Mesenchymal stem cell (in vitro differentiated cells and primary cell): Measurements from ENCODE around the gene TMEM203.

Source experiments
- DNase-seq: peaks from one replicate; pipeline ENCODE4 v3.0.0-alpha.2; 2013
- H2AFZ ChIP-seq: one replicate; pipeline ENCODE4 v1.6.1; 2013; ENCODE audit warnings: low read depth, mild to moderate bottlenecking, control low read depth, inconsistent platforms, low read length, moderate library complexity
- H2AK5ac ChIP-seq: 2 replicates; pipeline ENCODE4 v1.6.1; 2013; ENCODE audit warnings: low read length, moderate library complexity, mild to moderate bottlenecking, inconsistent platforms; ENCODE audit not compliant: severe bottlenecking
- H2BK120ac ChIP-seq: one replicate; pipeline ENCODE4 v1.6.1; 2013; ENCODE audit warnings: low read depth, mild to moderate bottlenecking, inconsistent platforms, low read length, moderate library complexity
- H2BK12ac ChIP-seq, 2 experiments: one replicate each; pipeline ENCODE4 v1.6.1; 2013; ENCODE audit warnings: inconsistent platforms in 2 of 2, low read length in 2 of 2, mild to moderate bottlenecking in 2 of 2, moderate library complexity in 2 of 2, control low read depth in 1 of 2
- H2BK15ac ChIP-seq: one replicate; pipeline ENCODE4 v1.6.1; 2013; ENCODE audit warnings: mild to moderate bottlenecking, low read depth, inconsistent platforms; ENCODE audit not compliant: poor library complexity, severe bottlenecking
- H2BK5ac ChIP-seq: 2 replicates; pipeline ENCODE4 v1.6.1; 2013; ENCODE audit warnings: low read depth, mild to moderate bottlenecking, low read length, control low read depth, inconsistent platforms; ENCODE audit not compliant: poor library complexity, severe bottlenecking
- H3K14ac ChIP-seq, 2 experiments: one replicate each; pipeline ENCODE4 v1.6.1; 2013; ENCODE audit warnings: inconsistent platforms in 2 of 2, low read length in 2 of 2, control low read depth in 1 of 2, mild to moderate bottlenecking in 1 of 2, moderate library complexity in 1 of 2
- H3K18ac ChIP-seq, 2 experiments: one replicate each; pipeline ENCODE4 v1.6.1; 2013; ENCODE audit warnings: inconsistent platforms in 2 of 2, low read length in 2 of 2, control low read depth in 1 of 2, low read depth in 1 of 2, mild to moderate bottlenecking in 1 of 2
- H3K23ac ChIP-seq, 2 experiments: one replicate each; pipeline ENCODE4 v1.6.1; 2013; ENCODE audit warnings: inconsistent platforms in 2 of 2, low read length in 2 of 2, mild to moderate bottlenecking in 2 of 2, moderate library complexity in 2 of 2, control low read depth in 1 of 2
- H3K27ac ChIP-seq: 2 replicates; pipeline ENCODE4 v1.5.1; 2013; ENCODE audit warnings: mild to moderate bottlenecking, moderate library complexity, low read length, control low read depth, inconsistent platforms; ENCODE audit not compliant: poor library complexity, severe bottlenecking
- H3K27me3 ChIP-seq, 2 experiments: 2 replicates each; pipeline versions ENCODE4 v1.6.1 to v1.7.0; 2013; ENCODE audit warnings: low read length in 2 of 2, mild to moderate bottlenecking in 2 of 2, moderate library complexity in 2 of 2, control low read depth in 1 of 2, inconsistent platforms in 1 of 2; ENCODE audit not compliant: control insufficient read depth in 1 of 2, insufficient read depth in 1 of 2
- H3K36me3 ChIP-seq, 2 experiments: 2 replicates each; pipeline versions ENCODE4 v1.6.1 to v1.7.0; 2013; ENCODE audit warnings: low read length in 2 of 2, control low read depth in 1 of 2, inconsistent platforms in 1 of 2, low read depth in 1 of 2, mild to moderate bottlenecking in 1 of 2; ENCODE audit not compliant: insufficient read depth in 2 of 2, control insufficient read depth in 1 of 2
- H3K4ac ChIP-seq, 2 experiments: one replicate each; pipeline ENCODE4 v1.6.1; 2013; ENCODE audit warnings: inconsistent platforms in 2 of 2, low read length in 2 of 2, mild to moderate bottlenecking in 2 of 2, moderate library complexity in 2 of 2, control low read depth in 1 of 2, low read depth in 1 of 2
- H3K4me1 ChIP-seq: 2 replicates; pipeline ENCODE4 v1.6.1; 2013; ENCODE audit warnings: low read depth, low read length, control low read depth; ENCODE audit not compliant: control insufficient read depth, insufficient read depth
- H3K4me2 ChIP-seq: 2 replicates; pipeline ENCODE4 v1.6.1; 2013; ENCODE audit warnings: low read length, mild to moderate bottlenecking, inconsistent platforms; ENCODE audit not compliant: poor library complexity, severe bottlenecking
- H3K4me3 ChIP-seq, 2 experiments: 2 replicates each; pipeline versions ENCODE4 v1.5.1 to v1.7.0; 2013; ENCODE audit warnings: low read length in 2 of 2, mild to moderate bottlenecking in 2 of 2, control low read depth in 1 of 2, low read depth in 1 of 2; ENCODE audit not compliant: insufficient read depth in 1 of 2
- H3K79me1 ChIP-seq: replicated peaks from 2 replicates; pipeline ENCODE4 v1.6.1; 2013; ENCODE audit warnings: mild to moderate bottlenecking, control low read depth, low read length, inconsistent platforms; ENCODE audit not compliant: poor library complexity, severe bottlenecking
- H3K9ac ChIP-seq: 2 replicates; pipeline ENCODE4 v1.7.0; 2013; ENCODE audit warnings: mild to moderate bottlenecking, low read length, moderate library complexity
- H3K9me3 ChIP-seq: 2 replicates; pipeline ENCODE4 v1.7.0; 2013; ENCODE audit warnings: mild to moderate bottlenecking, low read length; ENCODE audit not compliant: control insufficient read depth
- H4K8ac ChIP-seq: one replicate; pipeline ENCODE4 v1.6.1; 2013; ENCODE audit warnings: inconsistent platforms, mild to moderate bottlenecking, low read length, moderate library complexity
- H4K91ac ChIP-seq: one replicate; pipeline ENCODE4 v1.6.1; 2013; ENCODE audit warnings: mild to moderate bottlenecking, low read length, inconsistent platforms
- WGBS: methylation state at CpG from one replicate; pipeline ENCODE4 v1.1.7; 2013; ENCODE audit warnings: mixed read lengths; 5-methylcytosine and 5-hydroxymethylcytosine counted together

Gene TMEM203

DNA sequence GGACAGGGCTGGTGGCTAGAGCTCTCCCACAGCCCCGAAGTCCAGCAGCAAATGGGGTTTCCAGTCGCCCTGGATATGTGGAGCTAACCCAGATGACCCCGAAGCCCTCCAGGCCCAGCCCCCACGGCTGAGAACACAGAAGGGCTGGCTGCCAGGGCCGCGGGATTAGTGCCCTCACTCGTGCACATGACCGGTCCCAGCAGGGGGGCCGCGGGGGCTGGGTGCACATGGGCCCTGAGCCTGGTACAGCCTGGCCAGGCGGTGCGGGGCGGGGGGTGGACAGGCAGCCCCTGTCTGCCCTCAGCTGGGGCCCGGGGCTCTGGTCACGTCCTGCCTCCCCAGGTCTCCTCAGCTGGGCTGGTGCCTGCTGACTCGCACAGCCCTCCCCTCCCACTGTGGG lies 11.1 kb downstream of the TMEM203 start:
- Histone ChIP-seq H3K79me1 (peaks cover 52% of the 10 kb centered on the region), H3K18ac (no peak overlapping the region), H3K27me3 (no peaks in the 10 kb centered on the region), H3K36me3 (peaks cover 30 to 56% of the 10 kb centered on the region in 2 experiments), H2BK120ac (no peak overlapping the region), H4K91ac (peak overlapping the region; percentile 41), H3K23ac (no peak overlapping the region), H3K4me1 (peaks cover 76% of the 10 kb centered on the region), H3K4me3 (no peak overlapping the region), H2BK12ac (no peak overlapping the region), H3K4me2 (peak overlapping the region; percentile 37), H4K8ac (no peak overlapping the region), H2AK5ac (no peak overlapping the region), H3K9ac (no peak overlapping the region), H2BK15ac (no peak overlapping the region), H3K14ac (no peak overlapping the region), H2BK5ac (no peak overlapping the region), H2AFZ (no peak overlapping the region), H3K9me3 (no peaks in the 10 kb centered on the region), H3K4ac (no peak overlapping the region), H3K27ac (no peak overlapping the region)
- DNase-seq: no peak
- WGBS: 83% methylated on average over 16 of the region's 16 CpGs

DNA sequence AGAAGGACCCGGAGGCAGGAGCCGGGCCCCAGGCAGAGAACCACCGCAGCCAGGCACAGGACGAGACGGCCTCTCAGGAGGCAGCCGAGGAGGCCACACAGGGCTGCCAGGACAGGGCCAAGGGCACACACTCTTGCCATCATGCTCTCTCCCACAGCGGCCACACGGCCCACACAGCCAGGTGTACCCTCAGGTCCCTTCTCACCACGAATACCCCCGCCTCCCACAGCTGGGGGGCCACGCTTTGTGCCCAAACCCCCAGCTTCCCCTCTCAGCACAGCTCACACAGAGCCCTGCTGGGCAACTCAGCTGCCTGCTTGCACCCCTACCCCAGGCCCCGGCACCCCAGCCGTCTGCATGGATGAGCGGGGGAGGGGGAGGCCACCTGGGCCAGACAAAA lies 11.7 kb downstream of the TMEM203 start:
- Histone ChIP-seq H3K23ac (no peak overlapping the region), H3K36me3 (peaks cover 30 to 54% of the 10 kb centered on the region in 2 experiments), H3K4ac (no peak overlapping the region), H3K14ac (no peak overlapping the region), H3K27me3 (no peaks in the 10 kb centered on the region), H2BK120ac (no peak overlapping the region), H2BK5ac (no peak overlapping the region), H3K9me3 (no peaks in the 10 kb centered on the region), H2BK12ac (no peak overlapping the region), H3K18ac (no peak overlapping the region), H4K91ac (peak overlapping the region; percentile 11), H3K4me2 (no peak overlapping the region), H3K27ac (no peak overlapping the region), H2BK15ac (no peak overlapping the region), H3K9ac (no peak overlapping the region), H3K4me1 (peaks cover 71% of the 10 kb centered on the region), H4K8ac (no peak overlapping the region), H3K79me1 (peaks cover 52% of the 10 kb centered on the region), H2AK5ac (no peak overlapping the region), H2AFZ (no peak overlapping the region), H3K4me3 (no peak overlapping the region)
- DNase-seq: no peak
- 93% methylated on average over 14 of the region's 14 CpGs for WGBS

DNA sequence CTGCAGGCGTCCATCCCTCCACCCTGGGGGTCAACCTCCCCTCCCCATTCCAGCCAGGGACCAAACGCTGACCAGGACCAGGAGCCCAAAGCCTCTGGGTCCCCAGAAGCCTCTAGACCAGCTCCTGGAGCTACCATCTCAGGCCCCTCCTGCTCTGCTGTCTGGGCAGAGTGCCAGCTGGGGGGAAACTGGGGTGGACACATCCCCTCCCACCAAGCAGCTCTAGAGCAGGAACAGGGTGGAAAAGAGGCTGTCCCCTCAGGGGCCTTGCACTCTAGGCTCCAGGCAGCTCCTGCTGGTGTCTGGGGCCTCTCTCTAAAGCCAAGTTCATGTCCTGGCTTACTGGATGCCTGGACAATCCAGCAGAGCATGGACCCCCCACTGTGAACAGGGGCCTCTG lies 12.6 kb downstream of the TMEM203 start:
- H4K91ac ChIP-seq: no peak overlapping the region
- H3K27me3 ChIP-seq: no peaks in the 10 kb centered on the region
- H3K14ac ChIP-seq: no peak overlapping the region
- no peak overlapping the region for H2BK120ac ChIP-seq
- no peak overlapping the region for H2BK5ac ChIP-seq
- H3K4me2 ChIP-seq: no peak overlapping the region
- H2AFZ ChIP-seq: no peak overlapping the region
- H3K23ac ChIP-seq: no peak overlapping the region
- H2BK12ac ChIP-seq: no peak overlapping the region
- H4K8ac ChIP-seq: no peak overlapping the region
- no peak overlapping the region for H3K4me3 ChIP-seq
- no peaks in the 10 kb centered on the region for H3K9me3 ChIP-seq
- no peak overlapping the region for H3K18ac ChIP-seq
- H3K4me1 ChIP-seq: peaks cover 64% of the 10 kb centered on the region
- no peak overlapping the region for H3K27ac ChIP-seq
- H2BK15ac ChIP-seq: no peak overlapping the region
- no peak overlapping the region for H2AK5ac ChIP-seq
- WGBS: 71% methylated on average over 2 of the region's 2 CpGs
- no peak overlapping the region for H3K4ac ChIP-seq
- no peak for DNase-seq
- no peak overlapping the region for H3K9ac ChIP-seq
- H3K36me3 ChIP-seq: peaks cover 30 to 51% of the 10 kb centered on the region in 2 experiments
- H3K79me1 ChIP-seq: peaks cover 52% of the 10 kb centered on the region

DNA sequence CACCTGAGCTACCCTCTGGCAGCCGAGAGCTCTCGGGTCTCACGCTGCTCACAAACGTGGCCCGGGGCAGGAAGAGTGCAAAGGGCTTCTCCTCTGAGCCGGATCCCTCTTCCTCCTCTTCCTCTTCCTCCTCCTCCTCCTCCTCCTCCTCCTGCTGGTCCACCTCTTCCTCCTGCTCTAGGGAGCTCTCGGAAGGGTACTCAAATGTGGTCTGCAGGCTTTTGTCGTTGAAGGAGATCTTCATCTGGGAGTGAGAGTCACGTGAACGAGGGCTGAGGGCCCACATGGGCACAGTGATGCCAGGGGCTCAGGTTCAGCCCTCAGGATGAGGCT lies 13.0 kb downstream of the TMEM203 start:
- Histone ChIP-seq H3K14ac (no peak overlapping the region), H3K4me3 (no peak overlapping the region), H3K18ac (no peak overlapping the region), H3K9ac (no peak overlapping the region), H2AFZ (no peak overlapping the region), H2AK5ac (no peak overlapping the region), H3K79me1 (peaks cover 52% of the 10 kb centered on the region), H3K27me3 (no peaks in the 10 kb centered on the region), H4K8ac (no peak overlapping the region), H3K4me1 (peaks cover 64% of the 10 kb centered on the region), H2BK5ac (no peak overlapping the region), H3K4ac (no peak overlapping the region), H3K4me2 (no peak overlapping the region), H2BK15ac (no peak overlapping the region), H4K91ac (no peak overlapping the region), H2BK12ac (no peak overlapping the region), H3K9me3 (no peaks in the 10 kb centered on the region), H3K27ac (no peak overlapping the region), H3K36me3 (peaks cover 30 to 51% of the 10 kb centered on the region in 2 experiments), H3K23ac (no peak overlapping the region), H2BK120ac (no peak overlapping the region)
- no peak for DNase-seq
- WGBS: 95% methylated on average over 9 of the region's 10 CpGs
